Skeletal muscle tissue (tissue), 4 donors: ENCODE data around the gene B4GALT5. TPM values are rescaled to one million over a fixed set of nuclear protein-coding genes. Genes with fewer than 3 reads are reported as not detected.

ENCODE experiments used
- H3K27ac ChIP-seq: one replicate; pipeline ENCODE4 v1.7.0; 2013; ENCODE audit warnings: mild to moderate bottlenecking, low read depth, low read length, inconsistent platforms
- H3K27me3 ChIP-seq, 3 donors: one replicate each; pipeline ENCODE4 v1.7.0; 2013; ENCODE audit warnings: low read length in 3 of 3; ENCODE audit not compliant: control insufficient read depth in 3 of 3, insufficient read depth in 3 of 3
- H3K36me3 ChIP-seq, 3 donors: one replicate each; pipeline ENCODE4 v1.7.0; 2013; ENCODE audit warnings: low read length in 3 of 3; ENCODE audit not compliant: control insufficient read depth in 3 of 3, insufficient read depth in 3 of 3
- H3K4me1 ChIP-seq, 3 donors: one replicate each; pipeline ENCODE4 v1.7.0; 2013; ENCODE audit warnings: low read length in 3 of 3, mild to moderate bottlenecking in 3 of 3; ENCODE audit not compliant: control insufficient read depth in 3 of 3, insufficient read depth in 3 of 3
- H3K4me3 ChIP-seq, 3 donors: one replicate each; pipeline ENCODE4 v1.7.0; 2013; ENCODE audit warnings: low read length in 3 of 3
- H3K9ac ChIP-seq, 3 donors: one replicate each; pipeline ENCODE4 v1.7.0; 2013; ENCODE audit warnings: low read length in 3 of 3, mild to moderate bottlenecking in 3 of 3, moderate library complexity in 2 of 3, low read depth in 1 of 3
- H3K9me3 ChIP-seq, 3 donors: one replicate each; pipeline ENCODE4 v1.7.0; 2013; ENCODE audit warnings: low read length in 3 of 3; ENCODE audit not compliant: control insufficient read depth in 3 of 3
- total RNA-seq: library from RNA; depleted of rRNA; stranded (reverse); fragments of >200 nt; gene quantifications from one replicate; pipeline ENCODE4 v1.2.3, GENCODE V29; 2014
- donor health status: Osteomylitis.

B4GALT5 gene
- total RNA-seq, 1 donor from 2014 or later, result 14.6 TPM

DNA sequence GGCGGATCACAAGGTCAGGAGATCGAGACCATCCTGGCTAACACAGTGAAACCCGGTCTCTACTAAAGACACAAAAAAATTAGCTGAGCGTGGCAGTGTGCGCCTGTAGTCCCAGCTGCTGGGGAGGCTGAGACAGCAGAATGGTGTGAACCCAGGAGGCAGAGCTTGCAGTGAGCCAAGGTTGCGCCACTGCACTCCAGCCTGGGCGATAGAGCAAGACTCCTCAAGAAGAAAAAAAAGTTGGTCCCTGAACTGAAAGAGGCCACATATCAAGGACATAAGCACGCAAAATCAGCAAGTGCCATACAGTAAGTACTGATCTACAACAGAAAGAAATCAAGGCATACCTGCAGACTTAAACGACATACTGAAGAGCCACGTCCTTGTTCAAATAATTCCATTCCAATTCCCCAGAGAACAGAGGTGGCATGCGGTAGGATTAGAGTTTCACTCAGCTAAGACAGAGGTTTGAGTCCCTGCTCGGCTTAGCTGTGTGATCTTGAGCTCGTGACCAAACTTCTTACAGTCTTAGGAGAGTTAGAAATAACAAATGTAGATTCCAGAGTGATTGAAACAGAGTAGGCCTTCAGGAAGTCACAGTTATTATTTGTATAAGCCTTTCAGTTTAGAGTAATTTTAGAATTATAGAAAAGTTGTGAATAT, 29.2 kb downstream of the B4GALT5 start:
- Histone ChIP-seq H3K36me3 (no peaks in the 10 kb centered on the region), H3K27ac (peak overlapping the region; percentile 45), H3K9me3 (no peaks in the 10 kb centered on the region), H3K27me3 (no peaks in the 10 kb centered on the region), H3K4me3 (no peak overlapping the region), H3K9ac (peak overlapping the region in 1 of 3 donors; percentile 14), H3K4me1 (peaks cover 49 to 59% (median 50%) of the 10 kb centered on the region in 3 donors)

DNA sequence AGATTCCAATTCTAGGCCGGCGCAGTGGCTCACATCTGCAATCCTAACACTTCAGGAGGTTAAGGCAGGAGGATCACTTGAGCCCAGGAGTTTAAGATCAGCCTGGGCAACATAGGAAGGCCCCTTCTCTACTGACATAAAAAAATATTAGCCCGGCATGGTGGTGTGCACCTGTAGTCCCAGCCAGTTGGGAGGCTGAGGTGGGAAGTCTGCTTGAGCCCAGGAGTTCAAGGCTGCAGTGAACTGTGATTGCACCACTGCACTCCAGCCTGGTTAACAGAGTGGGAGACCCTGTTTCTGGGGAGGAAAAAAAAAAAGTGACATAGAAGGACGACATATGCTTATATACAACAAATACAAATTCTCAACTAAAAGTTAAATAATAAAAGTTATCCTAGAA, 30.9 kb downstream of the B4GALT5 start:
- Histone ChIP-seq H3K4me1 (peaks cover 53 to 64% (median 56%) of the 10 kb centered on the region in 3 donors), H3K4me3 (no peak overlapping the region), H3K36me3 (no peaks in the 10 kb centered on the region), H3K9me3 (no peaks in the 10 kb centered on the region), H3K27ac (no peak overlapping the region), H3K9ac (no peak overlapping the region), H3K27me3 (no peaks in the 10 kb centered on the region)

DNA sequence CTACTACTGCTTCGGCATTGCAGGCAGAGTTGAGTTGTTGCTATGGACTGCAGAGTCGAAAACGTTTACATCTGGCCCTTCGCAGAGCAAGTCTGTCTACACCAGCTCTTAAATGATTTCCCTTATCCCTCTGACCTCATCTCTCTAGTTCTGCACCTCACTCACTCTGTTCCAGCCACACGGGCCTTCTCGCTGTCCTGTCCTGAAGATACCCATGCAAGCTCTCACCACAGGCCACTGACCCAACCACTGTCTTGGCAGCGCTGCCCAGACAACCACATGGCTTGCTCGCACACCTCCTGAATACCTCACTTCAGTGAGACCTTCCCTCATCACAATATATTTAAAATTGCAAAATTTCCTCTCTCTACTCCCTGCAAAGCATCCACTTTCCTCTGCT, 31.4 kb downstream of the B4GALT5 start:
- H3K27me3 ChIP-seq, result no peaks in the 10 kb centered on the region
- H3K4me1 ChIP-seq, result peaks cover 57 to 68% (median 60%) of the 10 kb centered on the region in 3 donors
- no peak overlapping the region for H3K27ac ChIP-seq
- H3K36me3 ChIP-seq, result no peaks in the 10 kb centered on the region
- H3K9me3 ChIP-seq, result no peaks in the 10 kb centered on the region
- H3K4me3 ChIP-seq, result no peak overlapping the region
- H3K9ac ChIP-seq, result no peak overlapping the region

DNA sequence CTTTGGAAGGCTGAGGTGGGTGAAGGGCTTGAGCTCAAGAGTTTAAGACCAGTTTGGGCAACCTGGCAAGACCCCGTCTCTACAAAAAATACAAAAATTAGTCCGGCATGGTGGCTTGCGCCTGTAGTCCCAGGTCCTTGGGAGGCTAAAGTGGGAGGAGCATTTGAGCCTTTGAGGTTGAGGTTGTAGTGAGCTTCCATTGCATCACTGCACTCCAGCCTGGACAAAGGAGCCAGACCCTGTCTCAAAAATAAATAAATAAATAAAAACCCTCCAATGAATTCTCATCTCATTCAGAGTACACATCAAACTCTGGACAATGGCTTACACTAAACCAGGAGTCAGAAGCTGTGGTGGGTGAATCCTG, 31.8 kb downstream of the B4GALT5 start:
- no peaks in the 10 kb centered on the region for H3K36me3 ChIP-seq
- no peaks in the 10 kb centered on the region for H3K27me3 ChIP-seq
- H3K27ac ChIP-seq, result no peak overlapping the region
- no peaks in the 10 kb centered on the region for H3K9me3 ChIP-seq
- H3K9ac ChIP-seq, result no peak overlapping the region
- peaks cover 57 to 69% (median 62%) of the 10 kb centered on the region in 3 donors for H3K4me1 ChIP-seq
- no peak overlapping the region for H3K4me3 ChIP-seq

DNA sequence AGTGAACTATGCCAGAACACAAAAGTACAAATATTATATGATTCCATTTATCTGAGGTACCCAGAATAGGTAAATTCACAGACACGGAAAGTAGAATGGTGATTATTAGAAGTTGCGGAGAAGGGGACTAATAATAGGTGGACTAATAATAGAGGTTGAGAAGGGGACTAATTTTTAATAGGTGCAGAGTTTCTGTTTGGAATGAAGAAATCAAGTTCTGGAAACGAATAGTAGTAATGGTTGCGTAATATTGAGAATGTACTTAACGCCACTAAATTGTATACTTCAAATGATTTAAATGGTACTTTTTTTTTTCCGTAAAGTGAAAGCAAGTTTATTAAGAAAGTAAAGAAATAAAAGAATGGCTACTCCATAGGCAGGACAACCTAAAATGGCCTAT, 33.2 kb downstream of the B4GALT5 start:
- Histone ChIP-seq H3K27ac (no peak overlapping the region), H3K4me1 (peaks cover 58 to 69% (median 61%) of the 10 kb centered on the region in 3 donors), H3K27me3 (no peaks in the 10 kb centered on the region), H3K36me3 (no peaks in the 10 kb centered on the region), H3K9me3 (no peaks in the 10 kb centered on the region), H3K4me3 (no peak overlapping the region), H3K9ac (no peak overlapping the region)

DNA sequence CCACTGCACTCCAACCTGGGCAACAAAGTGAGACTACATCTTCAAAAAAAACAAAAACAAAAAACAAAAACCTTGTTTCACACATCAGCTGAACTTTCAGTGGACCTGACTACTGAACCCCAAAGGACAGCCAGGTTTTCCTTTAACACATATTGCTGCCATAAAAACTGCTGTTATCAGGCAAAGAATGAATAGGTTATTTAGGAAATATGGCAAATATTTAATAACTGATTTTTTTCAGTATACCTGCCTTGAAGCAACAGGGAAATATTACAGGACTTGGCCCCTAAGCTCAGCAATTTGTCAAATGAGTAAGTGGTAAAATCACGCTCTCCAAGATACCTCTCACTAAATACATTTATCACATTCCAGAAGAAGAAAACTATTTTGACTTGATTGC, 34.0 kb downstream of the B4GALT5 start:
- no peak overlapping the region for H3K4me3 ChIP-seq
- H3K9ac ChIP-seq, result no peak overlapping the region
- no peaks in the 10 kb centered on the region for H3K27me3 ChIP-seq
- H3K27ac ChIP-seq, result peak overlapping the region; percentile 87
- H3K36me3 ChIP-seq, result no peaks in the 10 kb centered on the region
- peaks cover 58 to 70% (median 62%) of the 10 kb centered on the region in 3 donors for H3K4me1 ChIP-seq
- H3K9me3 ChIP-seq, result no peaks in the 10 kb centered on the region

DNA sequence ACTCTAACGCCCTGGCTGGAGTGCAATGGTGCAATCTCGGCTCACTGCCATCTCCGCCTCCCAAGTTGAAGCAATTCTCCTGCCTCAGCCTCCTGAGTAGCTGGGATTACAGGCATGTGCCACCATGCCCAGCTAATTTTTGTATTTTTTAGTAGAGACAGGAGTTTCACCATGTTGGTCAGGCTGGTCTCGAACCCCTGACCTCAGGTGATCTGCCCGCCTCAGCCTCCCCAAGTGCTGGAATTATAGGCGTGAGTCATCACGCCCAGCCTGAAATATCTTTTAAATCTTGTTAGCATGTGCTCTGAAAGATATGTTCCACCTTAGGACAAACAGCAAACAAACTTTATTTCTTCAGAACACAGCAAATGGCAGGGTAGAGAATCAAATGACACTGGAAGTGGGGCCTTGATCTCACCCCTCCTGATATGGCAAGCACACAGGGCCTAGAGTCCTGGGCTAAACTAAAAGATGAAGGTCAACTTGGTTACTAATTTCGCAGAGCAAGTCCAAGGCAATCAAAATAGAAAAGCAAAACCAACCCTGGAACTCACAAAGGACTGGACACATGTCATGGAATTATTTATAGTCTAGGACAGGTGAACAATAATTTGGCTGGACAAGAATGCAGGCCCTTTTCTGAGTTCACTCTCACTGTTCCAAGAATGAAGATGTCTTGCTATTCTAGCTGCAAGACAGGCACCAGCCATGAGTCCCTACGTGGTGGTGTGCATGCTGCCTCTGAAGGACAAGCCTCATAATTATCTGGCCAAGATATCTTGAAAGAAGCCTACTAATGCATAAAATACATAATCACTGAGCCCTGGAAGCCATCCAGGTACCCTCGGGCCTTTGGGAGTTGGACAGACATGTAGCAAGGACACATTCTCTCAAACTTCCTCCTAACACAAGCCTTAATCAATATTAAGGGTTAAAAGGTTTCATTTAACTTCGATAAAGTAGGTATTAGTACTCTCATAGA, 35.6 kb downstream of the B4GALT5 start:
- peak overlapping the region in 2 of 3 donors; percentile 8 to 46 for H3K4me3 ChIP-seq
- no peaks in the 10 kb centered on the region for H3K27me3 ChIP-seq
- H3K36me3 ChIP-seq, result no peaks in the 10 kb centered on the region
- peaks cover 56 to 74% (median 61%) of the 10 kb centered on the region in 3 donors for H3K4me1 ChIP-seq
- H3K9me3 ChIP-seq, result no peaks in the 10 kb centered on the region
- peak overlapping the region; percentile 87 for H3K27ac ChIP-seq
- peak overlapping the region; percentile 36 to 55 (median 42) for H3K9ac ChIP-seq

DNA sequence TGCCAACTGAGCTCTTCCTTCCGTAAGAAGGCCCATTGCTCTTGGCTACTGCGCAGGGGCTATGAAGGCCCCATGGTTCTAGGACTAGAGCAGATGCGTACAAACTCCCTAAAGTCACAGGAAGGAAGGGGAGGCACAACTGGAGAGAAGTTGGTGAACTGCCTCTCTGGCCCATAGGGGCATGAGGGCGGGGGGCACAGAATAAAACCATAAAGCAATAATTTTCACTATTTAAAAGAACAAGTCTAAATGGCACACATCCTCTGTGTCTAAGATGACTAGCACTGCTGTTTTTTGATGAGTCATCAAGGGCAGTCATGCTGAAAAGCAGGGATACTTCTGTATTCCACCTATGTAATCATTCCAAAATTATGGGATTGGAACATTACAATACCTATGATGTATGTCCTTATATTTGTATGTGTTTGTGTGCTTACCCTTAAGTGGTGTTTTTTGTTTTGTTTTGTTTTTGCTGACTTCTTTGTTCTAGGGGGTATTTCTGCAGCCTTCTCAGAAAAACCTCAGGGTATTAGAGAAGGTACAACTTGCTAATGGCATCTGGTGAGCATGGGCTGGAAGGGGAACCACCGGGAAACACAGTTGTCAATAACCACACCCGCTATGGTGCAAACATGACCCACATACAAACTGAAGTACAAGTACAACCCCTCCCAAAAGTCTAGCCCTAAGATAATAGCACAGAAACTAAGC, 36.9 kb downstream of the B4GALT5 start:
- H3K9me3 ChIP-seq, result no peaks in the 10 kb centered on the region
- H3K36me3 ChIP-seq, result no peaks in the 10 kb centered on the region
- peak overlapping the region in 2 of 3 donors; percentile 30 to 55 for H3K9ac ChIP-seq
- H3K4me3 ChIP-seq, result peak overlapping the region; percentile 7 to 41 (median 23)
- no peaks in the 10 kb centered on the region for H3K27me3 ChIP-seq
- peak overlapping the region; percentile 87 for H3K27ac ChIP-seq
- H3K4me1 ChIP-seq, result peaks cover 58 to 74% (median 68%) of the 10 kb centered on the region in 3 donors

DNA sequence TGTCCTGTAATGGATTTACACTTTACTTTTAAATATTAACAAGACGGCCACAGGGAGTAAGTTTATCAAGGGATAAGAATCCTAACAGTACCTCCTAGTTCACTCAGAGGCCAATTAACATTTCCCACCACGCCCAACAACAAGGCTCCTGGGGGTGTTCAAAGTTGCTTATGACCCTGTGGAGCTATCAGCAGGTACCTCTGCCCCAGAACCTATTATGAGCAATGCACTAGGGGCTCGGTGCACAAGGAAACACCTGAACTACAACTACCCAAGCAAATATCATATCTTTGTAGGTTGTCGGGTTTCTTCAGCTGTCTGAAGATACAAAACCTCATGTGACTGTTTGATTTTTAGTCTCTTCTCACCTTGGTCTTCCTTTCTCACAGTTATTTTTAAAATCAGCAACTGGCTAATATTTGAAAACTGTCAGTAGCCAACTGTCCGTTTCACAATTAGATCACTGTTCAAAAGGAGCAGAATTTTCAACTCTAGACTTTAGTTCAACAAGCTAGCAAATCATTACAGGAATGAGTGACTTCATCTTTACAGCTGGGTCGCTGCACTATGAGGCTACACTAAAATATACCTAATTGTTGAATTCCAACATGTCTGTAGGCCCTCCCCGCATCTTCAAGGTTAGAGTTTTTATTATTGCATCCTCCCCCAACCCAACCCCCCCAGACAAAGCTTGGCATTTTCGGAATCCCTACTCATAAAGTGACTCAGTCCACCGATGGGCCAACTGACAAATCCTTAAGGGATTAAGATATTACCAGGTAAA, 38.1 kb downstream of the B4GALT5 start:
- H3K9ac ChIP-seq, result peak overlapping the region in 2 of 3 donors; percentile 4 to 42
- no peaks in the 10 kb centered on the region for H3K27me3 ChIP-seq
- H3K4me3 ChIP-seq, result no peak overlapping the region
- H3K9me3 ChIP-seq, result no peaks in the 10 kb centered on the region
- H3K36me3 ChIP-seq, result no peaks in the 10 kb centered on the region
- peak overlapping the region; percentile 87 for H3K27ac ChIP-seq
- H3K4me1 ChIP-seq, result peaks cover 51 to 75% (median 69%) of the 10 kb centered on the region in 3 donors
